Calu3 (cell line): ENCODE data around the gene CXCL3. TPM values are rescaled to one million over a fixed set of nuclear protein-coding genes. Genes with fewer than 3 reads are reported as not detected.

Experiments used
- BruUV-seq: library from RNA; stranded (reverse); fragments of 400-500 nt; replicated peaks from 2 replicates; lab custom pipeline; 2021; lab: Mats Ljungman, UMichigan
- CTCF ChIA-PET: fragments of 300-600 bp; sonication (Branson Sonifier 250); formaldehyde crosslinking; loops from one replicate; lab custom pipeline; 2022; ENCODE audit warnings: antibody characterized with exemption; lab: Charles Lee
- DNase-seq: peaks from one replicate; pipeline ENCODE4 v3.0.0; 2022
- H3K27ac Mint-ChIP-seq: one replicate; pipeline ENCODE4 v1.8.0; 2022; ENCODE audit warnings: mixed read lengths; ENCODE audit not compliant: unreplicated experiment
- H3K27me3 Mint-ChIP-seq: one replicate; pipeline ENCODE4 v1.8.0; 2022; ENCODE audit warnings: mixed read lengths; ENCODE audit not compliant: unreplicated experiment
- H3K36me3 Mint-ChIP-seq: one replicate; pipeline ENCODE4 v1.8.0; 2022; ENCODE audit warnings: mild to moderate bottlenecking, moderate library complexity, mixed read lengths; ENCODE audit not compliant: insufficient read depth, unreplicated experiment
- H3K4me1 Mint-ChIP-seq: one replicate; pipeline ENCODE4 v1.8.0; 2022; ENCODE audit warnings: mild to moderate bottlenecking, low read depth, mixed read lengths; ENCODE audit not compliant: unreplicated experiment
- H3K4me3 Mint-ChIP-seq: one replicate; pipeline ENCODE4 v1.8.0; 2022; ENCODE audit warnings: mild to moderate bottlenecking, low read depth, moderate library complexity, mixed read lengths; ENCODE audit not compliant: unreplicated experiment
- H3K9me3 Mint-ChIP-seq: one replicate; pipeline ENCODE4 v1.8.0; 2022; ENCODE audit warnings: low read depth, mixed read lengths; ENCODE audit not compliant: unreplicated experiment
- CTCF ChIP-seq: fragments of 200-600 bp; IDR thresholded peaks from one replicate; pipeline ENCODE4 v1.8.0; 2022; ENCODE audit warnings: antibody characterized with exemption; ENCODE audit not compliant: unreplicated experiment
- intact Hi-C: fragments of 100-400 bp; cut with micrococcal nuclease; formaldehyde crosslinking; loops from one replicate; pipeline ENCODE4 v1.10.0; 2022; ENCODE audit not compliant: unreplicated experiment
- total RNA-seq: library from RNA; stranded (reverse); gene quantifications from 2 replicates; pipeline ENCODE4 v1.2.3, GENCODE V29; 2022

CXCL3 gene
- total RNA-seq, 1 experiment from 2014 or later, result 153 TPM

DNA sequence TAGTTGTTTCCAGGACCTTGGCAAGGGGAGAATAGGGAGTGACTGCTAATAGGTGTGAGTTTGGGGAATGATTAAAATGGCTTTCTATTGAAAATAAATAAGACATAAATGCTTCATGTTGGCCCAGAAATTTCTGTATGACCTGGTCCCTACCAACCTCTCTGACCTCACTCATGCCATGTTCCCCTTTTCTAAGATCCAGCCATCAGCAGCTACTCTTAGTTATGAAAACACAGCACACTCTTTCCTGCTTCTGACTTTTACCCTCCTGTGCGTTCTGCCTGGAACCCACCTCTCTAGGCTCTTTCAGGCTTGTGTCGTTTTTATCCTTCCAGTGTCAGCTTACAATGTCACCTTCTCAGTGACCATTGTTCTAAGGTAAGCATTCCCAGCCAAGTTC, 25.2 kb downstream of the CXCL3 start:
- CTCF ChIA-PET, result interaction anchor here (1.5 kb wide), 1 partner anchor 15 kb away, joined by 4 read pairs; the partner anchor contains the start of gene CXCL5
- TF ChIP-seq CTCF, result no peak

DNA sequence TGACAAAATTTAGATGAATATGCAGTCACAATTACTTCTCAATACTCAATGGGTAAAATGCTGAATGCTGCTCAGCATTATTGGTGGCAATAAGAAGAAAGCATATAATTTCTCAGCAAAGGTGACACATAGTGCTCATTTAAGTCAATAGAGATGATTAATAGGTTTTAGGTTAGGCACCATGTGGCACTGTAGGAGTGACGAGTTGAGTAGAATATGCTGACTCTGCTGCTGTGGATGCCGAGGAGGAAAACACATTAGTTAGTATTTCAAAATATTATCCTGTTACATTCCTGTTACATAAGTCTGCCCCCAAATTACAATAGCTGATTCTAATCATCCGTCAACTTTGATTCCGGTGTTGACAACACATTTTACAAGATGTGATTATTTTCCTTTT, 26.4 kb downstream of the CXCL3 start:
- H3K9me3 Mint-ChIP-seq, result peaks cover 3% of the 10 kb centered on the region
- H3K36me3 Mint-ChIP-seq, result no peaks in the 10 kb centered on the region
- no peaks in the 10 kb centered on the region for H3K27me3 Mint-ChIP-seq
- BruUV-seq, result no TSS peak
- no peak overlapping the region for H3K27ac Mint-ChIP-seq
- H3K4me3 Mint-ChIP-seq, result no peak overlapping the region
- TF ChIP-seq CTCF, result no peak
- no peak for DNase-seq
- intact Hi-C loops, result no loop called here
- H3K4me1 Mint-ChIP-seq, result peaks cover 25% of the 10 kb centered on the region
- CTCF ChIA-PET, result no interaction called here

More for the DNA sequence above, 25.2 kb downstream of the CXCL3 start:
- BruUV-seq, result no TSS peak
- peaks cover 37% of the 10 kb centered on the region for H3K4me1 Mint-ChIP-seq
- H3K4me3 Mint-ChIP-seq, result no peak overlapping the region
- H3K27ac Mint-ChIP-seq, result no peak overlapping the region
- H3K36me3 Mint-ChIP-seq, result no peaks in the 10 kb centered on the region
- intact Hi-C loops, result no loop called here
- no peak for DNase-seq
- H3K9me3 Mint-ChIP-seq, result peaks cover 3% of the 10 kb centered on the region
- no peaks in the 10 kb centered on the region for H3K27me3 Mint-ChIP-seq

GRCh38 chr4:74009307-74009706, 29.2 kb downstream of the CXCL3 start:
- Mint-ChIP-seq H3K9me3 (peaks cover 3% of the 10 kb centered on the region), H3K4me1 (peaks cover 4% of the 10 kb centered on the region), H3K4me3 (no peak overlapping the region), H3K36me3 (peaks cover 7% of the 10 kb centered on the region), H3K27me3 (no peaks in the 10 kb centered on the region), H3K27ac (no peak overlapping the region)
- no peak for TF ChIP-seq CTCF
- no peak for DNase-seq
- CTCF ChIA-PET, result no interaction called here
- BruUV-seq, result no TSS peak
- intact Hi-C loops, result no loop called here

- TF ChIP-seq CTCF, result no peak
- Mint-ChIP-seq H3K27me3 (no peaks in the 10 kb centered on the region), H3K36me3 (peaks cover 12% of the 10 kb centered on the region), H3K4me1 (peaks cover 5% of the 10 kb centered on the region), H3K27ac (peak overlapping the region; percentile 86), H3K4me3 (peak overlapping the region; percentile 25), H3K9me3 (no peaks in the 10 kb centered on the region)
- BruUV-seq, result no TSS peak
- intact Hi-C loops, result no loop called here
- CTCF ChIA-PET, result no interaction called here
- DNase-seq, result no peak
Measured at GRCh38 chr4:74006009-74006476, 32.4 kb downstream of the CXCL3 start.
